ENCODE measurements around the gene RFC3. TPM values are rescaled to one million over a fixed set of nuclear protein-coding genes. Genes with fewer than 3 reads are reported as not detected.

Gene RFC3
- total RNA-seq, 1 experiment from 2014 or later = 59.2 TPM

- no peak overlapping the region for H4K8ac ChIP-seq (replicated peaks; ENCODE audit: insufficient read length, low read depth, low read length)
- no peaks in the 10 kb centered on the region for H3K4me1 Mint-ChIP-seq
- no peaks in the 10 kb centered on the region for H3K9me3 Mint-ChIP-seq
Observed at GRCh38 chr13:33845572-33846302, 27.8 kb downstream of the RFC3 start.

More at GRCh38 chr13:33845572-33846302, 27.8 kb downstream of the RFC3 start:
- no peak overlapping the region for H3K4ac ChIP-seq (ENCODE audit: low read depth, low read length)
- no peak for DNase-seq
- H2AK5ac ChIP-seq (ENCODE audit: insufficient read length, low read length) = no peak overlapping the region
- TF ChIP-seq CTCF (conservative IDR thresholded peaks at IDR 0.05) = no peak
- H3K4me3 Mint-ChIP-seq = no peak overlapping the region
- H4K91ac ChIP-seq (ENCODE audit: insufficient read length, low read depth, low read length) = no peak overlapping the region
- no peak overlapping the region for H2AFZ ChIP-seq (ENCODE audit: low read length)
- no peak overlapping the region for H2BK20ac ChIP-seq (ENCODE audit: low read depth, low read length, poor library complexity, severe bottlenecking)
- no peak overlapping the region for H3K9ac ChIP-seq (ENCODE audit: extremely low read depth, insufficient read length, low read length)
- no peak overlapping the region for H2BK15ac ChIP-seq (ENCODE audit: low read depth, low read length)
- no peaks in the 10 kb centered on the region for H3K23me2 ChIP-seq (ENCODE audit: insufficient read length, low read depth, low read length, poor library complexity, severe bottlenecking)
- H3K14ac ChIP-seq (ENCODE audit: insufficient read depth, low read length) = no peak overlapping the region
- no peaks in the 10 kb centered on the region for H3K27me3 ChIP-seq (ENCODE audit: insufficient read depth, low read length)
- no peaks in the 10 kb centered on the region for H4K20me1 ChIP-seq (ENCODE audit: control insufficient read depth, insufficient read depth, insufficient read length)
- no peak overlapping the region for H3K27ac ChIP-seq (ENCODE audit: insufficient read length, low read depth, low read length)
- H3K36me3 Mint-ChIP-seq (ENCODE audit: insufficient read depth in 1 of 3, low read depth in 3 of 3) = peaks cover 7 to 33% (median 28%) of the 10 kb centered on the region in 3 experiments; a peak in 5 of 7 replicates
- H3K23ac ChIP-seq (ENCODE audit: insufficient read length, low read depth, low read length) = no peak overlapping the region
- H3K18ac ChIP-seq (ENCODE audit: insufficient read length, low read depth, low read length) = no peak overlapping the region
- no peak overlapping the region for H3T11ph ChIP-seq (ENCODE audit: low read length)
- H4K5ac ChIP-seq (ENCODE audit: insufficient read length, low read depth, low read length) = no peak overlapping the region
- no peaks in the 10 kb centered on the region for H3K79me2 ChIP-seq (ENCODE audit: insufficient read depth, low read length)
- no peaks in the 10 kb centered on the region for H3K9me3 ChIP-seq (ENCODE audit: control insufficient read depth, low read depth, low read length)
- no peaks in the 10 kb centered on the region for H3K79me1 ChIP-seq (ENCODE audit: insufficient read depth, low read depth, low read length, poor library complexity, severe bottlenecking)
- no peaks in the 10 kb centered on the region for H3K27me3 Mint-ChIP-seq (ENCODE audit: low read depth)
- H3K56ac ChIP-seq (ENCODE audit: insufficient read length, low read depth, low read length) = no peak overlapping the region
- no peak overlapping the region; a peak in 1 of 7 replicates for H3K27ac Mint-ChIP-seq
- H3K4me2 ChIP-seq (ENCODE audit: insufficient read depth, insufficient read length, low read length) = no peak overlapping the region
- H2BK120ac ChIP-seq (ENCODE audit: low read depth, low read length, poor library complexity, severe bottlenecking) = no peak overlapping the region
- H3K4me1 ChIP-seq (ENCODE audit: insufficient read depth, low read length) = no peaks in the 10 kb centered on the region
- no peak overlapping the region for H2BK12ac ChIP-seq (ENCODE audit: insufficient read length, low read depth, low read length)
- H2BK5ac ChIP-seq (ENCODE audit: insufficient read length, low read length) = no peak overlapping the region

Data from H9 (cell line).